ENCODE measurements around the gene GPR4. TPM values are rescaled to one million over a fixed set of nuclear protein-coding genes. Genes with fewer than 3 reads are reported as not detected.

Gene GPR4
- 1 to 10 TPM in 2 of 4 donors, under 1 TPM in 2; 0.18 to 3.4 (median 1.7) TPM for total RNA-seq

- Histone ChIP-seq H3K27ac (peak within 1 kb of the TSS in 3 of 4 donors; percentile 49 to 58 (median 57)), H3K36me3 (no peaks in the 10 kb centered on the region), H3K9me3 (no peaks in the 10 kb centered on the region), H3K27me3 (peaks cover 0 to 43% of the 10 kb centered on the region in 2 donors), H3K4me3 (peak within 1 kb of the TSS in 3 of 4 donors; percentile 12 to 39 (median 16)), H3K4me1 (peaks cover 0 to 13% (median 5%) of the 10 kb centered on the region in 4 donors)
- no peak for DNase-seq
- TF ChIP-seq POLR2A (IDR thresholded peaks at IDR 0.05), result no peak
- TF ChIP-seq, protein P1, sequence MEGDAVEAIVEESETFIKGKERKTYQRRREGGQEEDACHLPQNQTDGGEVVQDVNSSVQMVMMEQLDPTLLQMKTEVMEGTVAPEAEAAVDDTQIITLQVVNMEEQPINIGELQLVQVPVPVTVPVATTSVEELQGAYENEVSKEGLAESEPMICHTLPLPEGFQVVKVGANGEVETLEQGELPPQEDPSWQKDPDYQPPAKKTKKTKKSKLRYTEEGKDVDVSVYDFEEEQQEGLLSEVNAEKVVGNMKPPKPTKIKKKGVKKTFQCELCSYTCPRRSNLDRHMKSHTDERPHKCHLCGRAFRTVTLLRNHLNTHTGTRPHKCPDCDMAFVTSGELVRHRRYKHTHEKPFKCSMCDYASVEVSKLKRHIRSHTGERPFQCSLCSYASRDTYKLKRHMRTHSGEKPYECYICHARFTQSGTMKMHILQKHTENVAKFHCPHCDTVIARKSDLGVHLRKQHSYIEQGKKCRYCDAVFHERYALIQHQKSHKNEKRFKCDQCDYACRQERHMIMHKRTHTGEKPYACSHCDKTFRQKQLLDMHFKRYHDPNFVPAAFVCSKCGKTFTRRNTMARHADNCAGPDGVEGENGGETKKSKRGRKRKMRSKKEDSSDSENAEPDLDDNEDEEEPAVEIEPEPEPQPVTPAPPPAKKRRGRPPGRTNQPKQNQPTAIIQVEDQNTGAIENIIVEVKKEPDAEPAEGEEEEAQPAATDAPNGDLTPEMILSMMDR (IDR thresholded peaks at IDR 0.05), result no peak
Observed at GRCh38 chr19:45601524-45602374, at the start of gene GPR4. Gene GPR4 (minus strand): TSS chr19:45602212. CDS start chr19:45591866, 10,346 bp downstream.

- no peak overlapping the region for H3K27ac ChIP-seq
- no peaks in the 10 kb centered on the region for H3K27me3 ChIP-seq
- H3K4me1 ChIP-seq, result peaks cover 0 to 7% (median 1%) of the 10 kb centered on the region in 4 donors
- no peaks in the 10 kb centered on the region for H3K9me3 ChIP-seq
- H3K4me3 ChIP-seq, result no peak overlapping the region
- DNase-seq, result no peak
- no peaks in the 10 kb centered on the region for H3K36me3 ChIP-seq
- TF ChIP-seq, protein P1 (IDR thresholded peaks at IDR 0.05), result no peak
- TF ChIP-seq POLR2A (IDR thresholded peaks at IDR 0.05), result no peak
Observed at GRCh38 chr19:45650722-45651121, 48.7 kb upstream of the GPR4 start.

- peak overlapping the region in 3 of 4 donors; percentile 38 to 44 (median 40) for H3K4me3 ChIP-seq
- no peaks in the 10 kb centered on the region for H3K9me3 ChIP-seq
Observed at GRCh38 chr19:45646345-45646698, 44.3 kb upstream of the GPR4 start.

GRCh38 chr19:45645631-45646344 lies 43.8 kb upstream of the GPR4 start:
- TF ChIP-seq, protein P1 (IDR thresholded peaks at IDR 0.05), result no peak
- no peak for TF ChIP-seq POLR2A (IDR thresholded peaks at IDR 0.05)
- H3K36me3 ChIP-seq, result no peaks in the 10 kb centered on the region
- H3K4me1 ChIP-seq, result peaks cover 0 to 41% (median 15%) of the 10 kb centered on the region in 4 donors
- peak; percentile 73 to 92 (median 83) for DNase-seq
- H3K4me3 ChIP-seq, result peak overlapping the region; percentile 31 to 44 (median 39)
- peaks cover 0 to 8% of the 10 kb centered on the region in 2 donors for H3K27me3 ChIP-seq
- peak overlapping the region in 2 of 4 donors; percentile 15 to 37 for H3K27ac ChIP-seq
- H3K9me3 ChIP-seq, result no peaks in the 10 kb centered on the region

More at GRCh38 chr19:45646345-45646698, 44.3 kb upstream of the GPR4 start:
- TF ChIP-seq POLR2A (IDR thresholded peaks at IDR 0.05), result no peak
- TF ChIP-seq, protein P1 (IDR thresholded peaks at IDR 0.05), result no peak
- H3K4me1 ChIP-seq, result peaks cover 0 to 35% (median 12%) of the 10 kb centered on the region in 4 donors
- H3K27ac ChIP-seq, result no peak overlapping the region
- no peak for DNase-seq
- H3K27me3 ChIP-seq, result peaks cover 0 to 8% of the 10 kb centered on the region in 2 donors
- H3K36me3 ChIP-seq, result no peaks in the 10 kb centered on the region

- H3K9me3 ChIP-seq, result no peaks in the 10 kb centered on the region
- TF ChIP-seq, protein P1 (IDR thresholded peaks at IDR 0.05), result no peak
- no peak for TF ChIP-seq POLR2A (IDR thresholded peaks at IDR 0.05)
- H3K27me3 ChIP-seq, result peaks cover 0 to 8% of the 10 kb centered on the region in 2 donors
- H3K4me1 ChIP-seq, result peaks cover 0 to 43% (median 15%) of the 10 kb centered on the region in 4 donors
- peak overlapping the region; percentile 31 to 44 (median 39) for H3K4me3 ChIP-seq
- H3K36me3 ChIP-seq, result no peaks in the 10 kb centered on the region
- DNase-seq, result no peak
- peak overlapping the region in 1 of 4 donors; percentile 37 for H3K27ac ChIP-seq
Observed at GRCh38 chr19:45645068-45645630, 43.1 kb upstream of the GPR4 start.

All from Peyer's patch (tissue), 4 donors.